WTC11 (cell line): ENCODE data around the gene ZNF354C.

Experiments used
- CTCF ChIP-seq: fragments of 200-600 bp; IDR thresholded peaks from 2 replicates; pipeline ENCODE4 v1.8.0; 2022; ENCODE audit warnings: antibody characterized with exemption
- SMAD3 ChIP-seq: sonication (generic); formaldehyde crosslinking; IDR thresholded peaks from 2 replicates; pipeline ENCODE4 v1.8.0; 2022; ENCODE audit warnings: missing genetic modification reagents, mild to moderate bottlenecking, borderline replicate concordance

- TF ChIP-seq CTCF (no peak), SMAD3 (CRISPR knock-in tag) (no peak)
Observed at GRCh38 chr5:179023528-179024189, 36.5 kb upstream of the ZNF354C start, which contains the start of gene ZNF879.
